ENCODE data around the gene EAF1. TPM values are rescaled to one million over a fixed set of nuclear protein-coding genes. Genes with fewer than 3 reads are reported as not detected.

Gene EAF1
- total and polyA plus RNA-seq, 2 experiments from 2014 or later = 9.4 to 45.4 TPM

DNA sequence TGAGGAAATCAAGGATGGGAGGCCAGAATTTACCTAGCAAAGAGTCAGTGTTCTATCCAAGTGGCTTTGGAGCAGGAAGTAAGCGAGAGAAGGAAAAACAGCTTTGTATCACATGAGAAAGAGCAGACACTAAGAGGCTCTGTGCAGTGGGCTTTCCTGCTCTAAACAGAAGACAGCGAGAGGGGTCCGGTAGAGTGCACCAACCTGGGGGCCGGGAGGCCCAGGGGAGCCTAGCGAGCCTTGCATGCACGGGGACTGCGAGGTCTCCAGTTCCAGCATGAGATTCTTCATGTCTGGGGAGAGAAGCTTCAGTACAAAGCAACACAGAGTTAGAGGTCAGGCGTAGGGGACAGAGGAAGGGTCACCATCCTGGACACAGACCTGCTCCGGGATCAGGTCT is 60.6 kb downstream of the EAF1 start (continued):
- TF ChIP-seq, protein P1, sequence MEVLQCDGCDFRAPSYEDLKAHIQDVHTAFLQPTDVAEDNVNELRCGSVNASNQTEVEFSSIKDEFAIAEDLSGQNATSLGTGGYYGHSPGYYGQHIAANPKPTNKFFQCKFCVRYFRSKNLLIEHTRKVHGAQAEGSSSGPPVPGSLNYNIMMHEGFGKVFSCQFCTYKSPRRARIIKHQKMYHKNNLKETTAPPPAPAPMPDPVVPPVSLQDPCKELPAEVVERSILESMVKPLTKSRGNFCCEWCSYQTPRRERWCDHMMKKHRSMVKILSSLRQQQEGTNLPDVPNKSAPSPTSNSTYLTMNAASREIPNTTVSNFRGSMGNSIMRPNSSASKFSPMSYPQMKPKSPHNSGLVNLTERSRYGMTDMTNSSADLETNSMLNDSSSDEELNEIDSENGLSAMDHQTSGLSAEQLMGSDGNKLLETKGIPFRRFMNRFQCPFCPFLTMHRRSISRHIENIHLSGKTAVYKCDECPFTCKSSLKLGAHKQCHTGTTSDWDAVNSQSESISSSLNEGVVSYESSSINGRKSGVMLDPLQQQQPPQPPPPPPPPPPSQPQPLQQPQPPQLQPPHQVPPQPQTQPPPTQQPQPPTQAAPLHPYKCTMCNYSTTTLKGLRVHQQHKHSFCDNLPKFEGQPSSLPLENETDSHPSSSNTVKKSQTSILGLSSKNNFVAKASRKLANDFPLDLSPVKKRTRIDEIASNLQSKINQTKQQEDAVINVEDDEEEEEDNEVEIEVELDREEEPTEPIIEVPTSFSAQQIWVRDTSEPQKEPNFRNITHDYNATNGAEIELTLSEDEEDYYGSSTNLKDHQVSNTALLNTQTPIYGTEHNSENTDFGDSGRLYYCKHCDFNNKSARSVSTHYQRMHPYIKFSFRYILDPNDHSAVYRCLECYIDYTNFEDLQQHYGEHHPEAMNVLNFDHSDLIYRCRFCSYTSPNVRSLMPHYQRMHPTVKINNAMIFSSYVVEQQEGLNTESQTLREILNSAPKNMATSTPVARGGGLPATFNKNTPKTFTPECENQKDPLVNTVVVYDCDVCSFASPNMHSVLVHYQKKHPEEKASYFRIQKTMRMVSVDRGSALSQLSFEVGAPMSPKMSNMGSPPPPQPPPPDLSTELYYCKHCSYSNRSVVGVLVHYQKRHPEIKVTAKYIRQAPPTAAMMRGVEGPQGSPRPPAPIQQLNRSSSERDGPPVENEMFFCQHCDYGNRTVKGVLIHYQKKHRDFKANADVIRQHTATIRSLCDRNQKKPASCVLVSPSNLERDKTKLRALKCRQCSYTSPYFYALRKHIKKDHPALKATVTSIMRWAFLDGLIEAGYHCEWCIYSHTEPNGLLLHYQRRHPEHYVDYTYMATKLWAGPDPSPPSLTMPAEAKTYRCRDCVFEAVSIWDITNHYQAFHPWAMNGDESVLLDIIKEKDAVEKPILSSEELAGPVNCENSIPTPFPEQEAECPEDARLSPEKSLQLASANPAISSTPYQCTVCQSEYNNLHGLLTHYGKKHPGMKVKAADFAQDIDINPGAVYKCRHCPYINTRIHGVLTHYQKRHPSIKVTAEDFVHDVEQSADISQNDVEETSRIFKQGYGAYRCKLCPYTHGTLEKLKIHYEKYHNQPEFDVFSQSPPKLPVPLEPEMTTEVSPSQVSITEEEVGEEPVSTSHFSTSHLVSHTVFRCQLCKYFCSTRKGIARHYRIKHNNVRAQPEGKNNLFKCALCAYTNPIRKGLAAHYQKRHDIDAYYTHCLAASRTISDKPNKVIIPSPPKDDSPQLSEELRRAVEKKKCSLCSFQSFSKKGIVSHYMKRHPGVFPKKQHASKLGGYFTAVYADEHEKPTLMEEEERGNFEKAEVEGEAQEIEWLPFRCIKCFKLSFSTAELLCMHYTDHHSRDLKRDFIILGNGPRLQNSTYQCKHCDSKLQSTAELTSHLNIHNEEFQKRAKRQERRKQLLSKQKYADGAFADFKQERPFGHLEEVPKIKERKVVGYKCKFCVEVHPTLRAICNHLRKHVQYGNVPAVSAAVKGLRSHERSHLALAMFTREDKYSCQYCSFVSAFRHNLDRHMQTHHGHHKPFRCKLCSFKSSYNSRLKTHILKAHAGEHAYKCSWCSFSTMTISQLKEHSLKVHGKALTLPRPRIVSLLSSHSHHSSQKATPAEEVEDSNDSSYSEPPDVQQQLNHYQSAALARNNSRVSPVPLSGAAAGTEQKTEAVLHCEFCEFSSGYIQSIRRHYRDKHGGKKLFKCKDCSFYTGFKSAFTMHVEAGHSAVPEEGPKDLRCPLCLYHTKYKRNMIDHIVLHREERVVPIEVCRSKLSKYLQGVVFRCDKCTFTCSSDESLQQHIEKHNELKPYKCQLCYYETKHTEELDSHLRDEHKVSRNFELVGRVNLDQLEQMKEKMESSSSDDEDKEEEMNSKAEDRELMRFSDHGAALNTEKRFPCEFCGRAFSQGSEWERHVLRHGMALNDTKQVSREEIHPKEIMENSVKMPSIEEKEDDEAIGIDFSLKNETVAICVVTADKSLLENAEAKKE (CRISPR knock-in tag; IDR thresholded peaks at IDR 0.05) = no peak
- no peak for TF ChIP-seq POLR2AphosphoS5 (IDR thresholded peaks at IDR 0.05; ENCODE audit: low read depth)

DNA sequence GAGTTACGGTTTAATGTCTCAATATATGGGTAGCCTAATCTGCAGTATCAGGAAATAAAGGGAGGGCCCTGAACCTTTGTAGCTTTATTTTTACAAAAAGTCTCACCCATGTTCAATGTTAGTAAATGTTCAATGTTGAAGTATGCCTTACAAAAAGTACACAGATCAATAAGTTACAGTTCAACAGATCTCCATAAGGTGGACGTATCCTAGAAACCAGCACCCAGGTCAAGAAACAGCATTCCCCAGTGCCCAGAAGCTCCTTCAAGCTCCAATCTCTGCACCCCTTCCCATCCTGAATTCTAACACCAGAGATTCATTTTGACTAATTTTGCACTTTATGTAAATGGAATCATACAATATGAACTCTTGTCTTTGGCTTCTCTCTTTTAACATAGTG is 62.8 kb downstream of the EAF1 start:
- no peaks in the 10 kb centered on the region for H4K20me1 ChIP-seq (replicated peaks; ENCODE audit: insufficient read depth)
- H3K36me3 Mint-ChIP-seq (ENCODE audit: low read depth) = no peaks in the 10 kb centered on the region; the same call in 2 of the 3 replicates
- TF ChIP-seq ZNF114 (CRISPR knock-in tag; IDR thresholded peaks at IDR 0.05) = no peak
- no peak for TF ChIP-seq CREB1 (CRISPR knock-in tag; IDR thresholded peaks at IDR 0.05; ENCODE audit: low read depth)
- TF ChIP-seq, protein P1 (CRISPR knock-in tag; IDR thresholded peaks at IDR 0.05) = no peak
- no peak for TF ChIP-seq CTCF (conservative IDR thresholded peaks at IDR 0.05; ENCODE audit: low read depth in 2 of 2)
- TF ChIP-seq STAT1 (IDR thresholded peaks at IDR 0.05; ENCODE audit: unreplicated experiment) = no peak
- H2AFZ ChIP-seq = no peak overlapping the region
- no peak overlapping the region for H3K27ac Mint-ChIP-seq
- H3K27me3 Mint-ChIP-seq (ENCODE audit: insufficient read depth, low read depth, poor library complexity) = peaks cover 2% of the 10 kb centered on the region
- H3K4me1 ChIP-seq (ENCODE audit: insufficient read depth) = no peaks in the 10 kb centered on the region
- no peak overlapping the region for H3K27ac ChIP-seq (ENCODE audit: low read depth)
- DNase-seq (ENCODE audit: low spot score) (no peak), ATAC-seq (no peak)
- no peak overlapping the region for H3K4me3 Mint-ChIP-seq
- no peaks in the 10 kb centered on the region for H3F3A ChIP-seq (replicated peaks; ENCODE audit: low read depth)
- H3K79me2 ChIP-seq (replicated peaks; ENCODE audit: insufficient read depth) = no peaks in the 10 kb centered on the region
- peaks cover 3% of the 10 kb centered on the region; the same call in 1 of the 2 replicates for H3K9me2 ChIP-seq (ENCODE audit: insufficient read depth)
- H3K27me3 ChIP-seq (ENCODE audit: insufficient read depth) = no peaks in the 10 kb centered on the region
- H3K9me3 Mint-ChIP-seq = peaks cover 2% of the 10 kb centered on the region; the same call in 1 of the 3 replicates
- H3K36me3 ChIP-seq (ENCODE audit: insufficient read depth) = no peaks in the 10 kb centered on the region
- H3K4me1 Mint-ChIP-seq = peaks cover 2% of the 10 kb centered on the region; the same call in 2 of the 3 replicates
- H3K4me3 ChIP-seq = no peak overlapping the region
- no peak overlapping the region for H3K4me2 ChIP-seq
